GM12878 (cell line): ENCODE measurements around the gene SLC39A11.

Source experiments
- EED ChIP-seq: sonication (generic); IDR thresholded peaks from 2 replicates; pipeline ENCODE4 v1.6.1; 2016; ENCODE audit warnings: antibody characterized with exemption, low read depth
- POLR2A ChIP-seq: IDR thresholded peaks from 2 replicates; pipeline ENCODE4 v1.6.1; 2011; ENCODE audit warnings: low read depth, mild to moderate bottlenecking, low read length
- SREBF1 ChIP-seq: IDR thresholded peaks from 2 replicates; pipeline ENCODE4 v1.6.1; 2012; ENCODE audit warnings: mild to moderate bottlenecking, low read length
- STAT3 ChIP-seq: IDR thresholded peaks from 2 replicates; pipeline ENCODE4 v1.6.1; 2011; ENCODE audit warnings: low read depth, low read length, improper control_type of control experiment
- TARDBP ChIP-seq: IDR thresholded peaks from 2 replicates; pipeline ENCODE4 v1.6.1; 2016; ENCODE audit warnings: borderline replicate concordance
- TF ChIP-seq, protein P1 (sequence below): fragments of 450-650 bp; IDR thresholded peaks from 2 replicates; pipeline ENCODE4 v1.6.1; 2016; ENCODE audit warnings: mild to moderate bottlenecking, moderate library complexity, borderline replicate concordance
- TF ChIP-seq, protein P2 (sequence below), 3 experiments: IDR thresholded peaks in 2 of 3; conservative IDR thresholded peaks in 1 of 3; 2 replicates each; pipeline ENCODE4 v1.5.1; 2011; ENCODE audit warnings: low read depth in 3 of 3, low read length in 3 of 3, mild to moderate bottlenecking in 3 of 3, control low read depth in 2 of 3, moderate library complexity in 2 of 3, inconsistent platforms in 1 of 3, mixed read lengths in 1 of 3; ENCODE audit not compliant: control insufficient read depth in 2 of 3, insufficient read depth in 1 of 3; ENCODE audit errors: extremely low read depth in 1 of 3
- TF ChIP-seq, protein P3 (sequence below): fragments of 450-650 bp; conservative IDR thresholded peaks from 2 replicates; pipeline ENCODE4 v1.6.1; 2017; ENCODE audit warnings: mild to moderate bottlenecking, moderate library complexity

DNA sequence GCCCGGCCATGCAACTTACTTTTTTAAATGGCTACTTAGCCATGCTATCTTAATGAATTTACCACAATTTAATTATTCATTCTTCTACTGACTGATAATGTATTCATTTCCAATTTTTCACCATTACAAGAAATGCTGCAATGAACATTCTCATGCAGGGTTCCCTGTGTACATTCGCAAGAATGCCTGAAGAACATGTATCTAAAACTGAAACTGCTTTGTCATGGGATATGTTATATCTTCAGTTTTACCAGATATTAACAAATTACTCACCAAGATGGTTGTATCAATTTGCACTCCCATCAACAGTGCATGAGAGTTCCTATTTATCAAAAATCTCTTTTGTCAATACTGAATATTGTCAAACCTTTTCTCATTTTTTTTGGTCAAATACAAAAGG, 100.8 kb downstream of the SLC39A11 start:
- TF ChIP-seq SREBF1: no peak
- TF ChIP-seq, protein P1, sequence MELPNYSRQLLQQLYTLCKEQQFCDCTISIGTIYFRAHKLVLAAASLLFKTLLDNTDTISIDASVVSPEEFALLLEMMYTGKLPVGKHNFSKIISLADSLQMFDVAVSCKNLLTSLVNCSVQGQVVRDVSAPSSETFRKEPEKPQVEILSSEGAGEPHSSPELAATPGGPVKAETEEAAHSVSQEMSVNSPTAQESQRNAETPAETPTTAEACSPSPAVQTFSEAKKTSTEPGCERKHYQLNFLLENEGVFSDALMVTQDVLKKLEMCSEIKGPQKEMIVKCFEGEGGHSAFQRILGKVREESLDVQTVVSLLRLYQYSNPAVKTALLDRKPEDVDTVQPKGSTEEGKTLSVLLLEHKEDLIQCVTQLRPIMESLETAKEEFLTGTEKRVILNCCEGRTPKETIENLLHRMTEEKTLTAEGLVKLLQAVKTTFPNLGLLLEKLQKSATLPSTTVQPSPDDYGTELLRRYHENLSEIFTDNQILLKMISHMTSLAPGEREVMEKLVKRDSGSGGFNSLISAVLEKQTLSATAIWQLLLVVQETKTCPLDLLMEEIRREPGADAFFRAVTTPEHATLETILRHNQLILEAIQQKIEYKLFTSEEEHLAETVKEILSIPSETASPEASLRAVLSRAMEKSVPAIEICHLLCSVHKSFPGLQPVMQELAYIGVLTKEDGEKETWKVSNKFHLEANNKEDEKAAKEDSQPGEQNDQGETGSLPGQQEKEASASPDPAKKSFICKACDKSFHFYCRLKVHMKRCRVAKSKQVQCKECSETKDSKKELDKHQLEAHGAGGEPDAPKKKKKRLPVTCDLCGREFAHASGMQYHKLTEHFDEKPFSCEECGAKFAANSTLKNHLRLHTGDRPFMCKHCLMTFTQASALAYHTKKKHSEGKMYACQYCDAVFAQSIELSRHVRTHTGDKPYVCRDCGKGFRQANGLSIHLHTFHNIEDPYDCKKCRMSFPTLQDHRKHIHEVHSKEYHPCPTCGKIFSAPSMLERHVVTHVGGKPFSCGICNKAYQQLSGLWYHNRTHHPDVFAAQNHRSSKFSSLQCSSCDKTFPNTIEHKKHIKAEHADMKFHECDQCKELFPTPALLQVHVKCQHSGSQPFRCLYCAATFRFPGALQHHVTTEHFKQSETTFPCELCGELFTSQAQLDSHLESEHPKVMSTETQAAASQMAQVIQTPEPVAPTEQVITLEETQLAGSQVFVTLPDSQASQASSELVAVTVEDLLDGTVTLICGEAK: no peak
- TF ChIP-seq STAT3: no peak
- TF ChIP-seq, protein P2, sequence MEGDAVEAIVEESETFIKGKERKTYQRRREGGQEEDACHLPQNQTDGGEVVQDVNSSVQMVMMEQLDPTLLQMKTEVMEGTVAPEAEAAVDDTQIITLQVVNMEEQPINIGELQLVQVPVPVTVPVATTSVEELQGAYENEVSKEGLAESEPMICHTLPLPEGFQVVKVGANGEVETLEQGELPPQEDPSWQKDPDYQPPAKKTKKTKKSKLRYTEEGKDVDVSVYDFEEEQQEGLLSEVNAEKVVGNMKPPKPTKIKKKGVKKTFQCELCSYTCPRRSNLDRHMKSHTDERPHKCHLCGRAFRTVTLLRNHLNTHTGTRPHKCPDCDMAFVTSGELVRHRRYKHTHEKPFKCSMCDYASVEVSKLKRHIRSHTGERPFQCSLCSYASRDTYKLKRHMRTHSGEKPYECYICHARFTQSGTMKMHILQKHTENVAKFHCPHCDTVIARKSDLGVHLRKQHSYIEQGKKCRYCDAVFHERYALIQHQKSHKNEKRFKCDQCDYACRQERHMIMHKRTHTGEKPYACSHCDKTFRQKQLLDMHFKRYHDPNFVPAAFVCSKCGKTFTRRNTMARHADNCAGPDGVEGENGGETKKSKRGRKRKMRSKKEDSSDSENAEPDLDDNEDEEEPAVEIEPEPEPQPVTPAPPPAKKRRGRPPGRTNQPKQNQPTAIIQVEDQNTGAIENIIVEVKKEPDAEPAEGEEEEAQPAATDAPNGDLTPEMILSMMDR (IDR thresholded peaks at IDR 0.05 in 2 of 3, conservative IDR thresholded peaks at IDR 0.05 in 1 of 3; ENCODE audit: control insufficient read depth in 2 of 3, extremely low read depth in 1 of 3, insufficient read depth in 1 of 3, low read depth in 3 of 3, low read length in 3 of 3): no peak
- TF ChIP-seq TARDBP: no peak
- TF ChIP-seq, protein P3, sequence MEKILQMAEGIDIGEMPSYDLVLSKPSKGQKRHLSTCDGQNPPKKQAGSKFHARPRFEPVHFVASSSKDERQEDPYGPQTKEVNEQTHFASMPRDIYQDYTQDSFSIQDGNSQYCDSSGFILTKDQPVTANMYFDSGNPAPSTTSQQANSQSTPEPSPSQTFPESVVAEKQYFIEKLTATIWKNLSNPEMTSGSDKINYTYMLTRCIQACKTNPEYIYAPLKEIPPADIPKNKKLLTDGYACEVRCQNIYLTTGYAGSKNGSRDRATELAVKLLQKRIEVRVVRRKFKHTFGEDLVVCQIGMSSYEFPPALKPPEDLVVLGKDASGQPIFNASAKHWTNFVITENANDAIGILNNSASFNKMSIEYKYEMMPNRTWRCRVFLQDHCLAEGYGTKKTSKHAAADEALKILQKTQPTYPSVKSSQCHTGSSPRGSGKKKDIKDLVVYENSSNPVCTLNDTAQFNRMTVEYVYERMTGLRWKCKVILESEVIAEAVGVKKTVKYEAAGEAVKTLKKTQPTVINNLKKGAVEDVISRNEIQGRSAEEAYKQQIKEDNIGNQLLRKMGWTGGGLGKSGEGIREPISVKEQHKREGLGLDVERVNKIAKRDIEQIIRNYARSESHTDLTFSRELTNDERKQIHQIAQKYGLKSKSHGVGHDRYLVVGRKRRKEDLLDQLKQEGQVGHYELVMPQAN: no peak
- no peak for TF ChIP-seq EED
- TF ChIP-seq POLR2A: no peak
